ENCODE results near the gene STATH.
"Not testable (repeated sequence)": the region's sequence is repeated elsewhere in the genome, so short reads cannot be mapped to it uniquely, and the experiment has no call there.

GRCh38 chr4:70019006-70019405 is 23.2 kb downstream of the STATH start:
- TF ChIP-seq, protein P1, sequence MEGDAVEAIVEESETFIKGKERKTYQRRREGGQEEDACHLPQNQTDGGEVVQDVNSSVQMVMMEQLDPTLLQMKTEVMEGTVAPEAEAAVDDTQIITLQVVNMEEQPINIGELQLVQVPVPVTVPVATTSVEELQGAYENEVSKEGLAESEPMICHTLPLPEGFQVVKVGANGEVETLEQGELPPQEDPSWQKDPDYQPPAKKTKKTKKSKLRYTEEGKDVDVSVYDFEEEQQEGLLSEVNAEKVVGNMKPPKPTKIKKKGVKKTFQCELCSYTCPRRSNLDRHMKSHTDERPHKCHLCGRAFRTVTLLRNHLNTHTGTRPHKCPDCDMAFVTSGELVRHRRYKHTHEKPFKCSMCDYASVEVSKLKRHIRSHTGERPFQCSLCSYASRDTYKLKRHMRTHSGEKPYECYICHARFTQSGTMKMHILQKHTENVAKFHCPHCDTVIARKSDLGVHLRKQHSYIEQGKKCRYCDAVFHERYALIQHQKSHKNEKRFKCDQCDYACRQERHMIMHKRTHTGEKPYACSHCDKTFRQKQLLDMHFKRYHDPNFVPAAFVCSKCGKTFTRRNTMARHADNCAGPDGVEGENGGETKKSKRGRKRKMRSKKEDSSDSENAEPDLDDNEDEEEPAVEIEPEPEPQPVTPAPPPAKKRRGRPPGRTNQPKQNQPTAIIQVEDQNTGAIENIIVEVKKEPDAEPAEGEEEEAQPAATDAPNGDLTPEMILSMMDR (IDR thresholded peaks at IDR 0.05) = not testable (repeated sequence)
- not testable (repeated sequence) for TF ChIP-seq POLR2A, EP300 (IDR thresholded peaks at IDR 0.05)
